Loucy (cell line): ENCODE results near the gene ATAD2B.

Experiments
- H2AFZ ChIP-seq: fragments of 200-600 bp; sonication (generic); 2 replicates; pipeline ENCODE4 v1.6.0; 2016; ENCODE audit warnings: antibody characterized with exemption, mild to moderate bottlenecking, low read length, moderate library complexity
- H3F3A ChIP-seq: fragments of 200-600 bp; 2 replicates; pipeline ENCODE4 v1.6.0; 2016; ENCODE audit warnings: antibody characterized with exemption, low read depth, mild to moderate bottlenecking
- H3K27me3 ChIP-seq: fragments of 200-600 bp; sonication (generic); 2 replicates; pipeline ENCODE4 v1.6.1; 2014; ENCODE audit warnings: low read length, mild to moderate bottlenecking; ENCODE audit not compliant: insufficient read depth, poor library complexity, severe bottlenecking
- H3K36me3 ChIP-seq: fragments of 200-600 bp; sonication (generic); 2 replicates; pipeline ENCODE4 v1.6.1; 2016; ENCODE audit warnings: low read length; ENCODE audit not compliant: insufficient read depth
- H3K4me1 ChIP-seq: fragments of 200-600 bp; sonication (generic); 2 replicates; pipeline ENCODE4 v1.5.1; 2014; ENCODE audit warnings: low read length, mild to moderate bottlenecking; ENCODE audit not compliant: insufficient read depth, poor library complexity, severe bottlenecking
- H3K4me2 ChIP-seq: fragments of 200-600 bp; sonication (generic); 2 replicates; pipeline ENCODE4 v1.6.0; 2014; ENCODE audit warnings: antibody characterized with exemption, low read length, low read depth, mild to moderate bottlenecking; ENCODE audit not compliant: poor library complexity, severe bottlenecking
- H3K4me3 ChIP-seq: fragments of 200-600 bp; sonication (generic); 2 replicates; pipeline ENCODE4 v1.5.1; 2014; ENCODE audit warnings: low read length, mild to moderate bottlenecking, mixed read lengths; ENCODE audit not compliant: poor library complexity, severe bottlenecking
- H3K79me2 ChIP-seq: fragments of 200-600 bp; sonication (generic); 2 replicates; pipeline ENCODE4 v1.6.1; 2014; ENCODE audit warnings: low read length; ENCODE audit not compliant: insufficient read depth
- H3K9ac ChIP-seq: fragments of 200-600 bp; sonication (generic); 2 replicates; pipeline ENCODE4 v1.6.0; 2014; ENCODE audit warnings: mild to moderate bottlenecking, low read depth, low read length, moderate library complexity; ENCODE audit not compliant: poor library complexity, severe bottlenecking
- H3K9me2 ChIP-seq: fragments of 200-600 bp; sonication (generic); replicated peaks from 2 replicates; pipeline ENCODE4 v1.6.1; 2016; ENCODE audit warnings: low read depth, low read length, mixed read lengths
- H3K9me3 ChIP-seq: fragments of 200-600 bp; sonication (generic); 2 replicates; pipeline ENCODE4 v1.6.1; 2014; ENCODE audit warnings: mild to moderate bottlenecking, antibody characterized with exemption, low read length, low read depth; ENCODE audit not compliant: insufficient read depth
- H4K20me1 ChIP-seq: fragments of 200-600 bp; sonication (generic); 2 replicates; pipeline ENCODE4 v1.6.0; 2014; ENCODE audit warnings: antibody characterized with exemption, low read length, mild to moderate bottlenecking; ENCODE audit not compliant: insufficient read depth, poor library complexity, severe bottlenecking
- CTCF ChIP-seq: fragments of 200-600 bp; sonication (generic); conservative IDR thresholded peaks from 2 replicates; pipeline ENCODE4 v1.5.1; 2014; ENCODE audit warnings: mild to moderate bottlenecking, antibody characterized with exemption, low read length
- EZH2phosphoT487 ChIP-seq: fragments of 200-600 bp; IDR thresholded peaks from 2 replicates; pipeline ENCODE4 v1.6.1; 2018; ENCODE audit warnings: antibody characterized with exemption, mild to moderate bottlenecking, moderate library complexity, borderline replicate concordance

ATAD2B gene

GRCh38 chr2:23823863-23824262 lies 103.1 kb downstream of the ATAD2B start:
- Histone ChIP-seq H3K9me3 (no peaks in the 10 kb centered on the region), H3K36me3 (peaks cover 43% of the 10 kb centered on the region; the same call in 1 of the 2 replicates), H3K79me2 (no peaks in the 10 kb centered on the region), H3K4me3 (no peak overlapping the region), H2AFZ (no peak overlapping the region), H3K4me1 (no peaks in the 10 kb centered on the region), H3K4me2 (no peak overlapping the region), H3K9ac (no peak overlapping the region), H4K20me1 (no peaks in the 10 kb centered on the region), H3K9me2 (no peaks in the 10 kb centered on the region), H3F3A (0 out of 2 replicates have a peak, but pooled peaks cover 4% of the 10 kb centered on the region), H3K27me3 (no peaks in the 10 kb centered on the region)
- TF ChIP-seq CTCF (no peak), EZH2phosphoT487 (no peak)

GRCh38 chr2:23814963-23815362 lies 112.0 kb downstream of the ATAD2B start:
- no peaks in the 10 kb centered on the region for H3K27me3 ChIP-seq
- H3K4me3 ChIP-seq: no peak overlapping the region
- no peak overlapping the region for H2AFZ ChIP-seq
- H3K79me2 ChIP-seq: no peaks in the 10 kb centered on the region
- no peaks in the 10 kb centered on the region for H3K9me3 ChIP-seq
- peaks cover 16% of the 10 kb centered on the region; the same call in 1 of the 2 replicates for H3K36me3 ChIP-seq
- no peaks in the 10 kb centered on the region for H3K4me1 ChIP-seq
- H3K9ac ChIP-seq: no peak overlapping the region
- no peak overlapping the region for H3K4me2 ChIP-seq
- TF ChIP-seq EZH2phosphoT487: no peak
- TF ChIP-seq CTCF: no peak
- H3F3A ChIP-seq: no peaks in the 10 kb centered on the region
- H3K9me2 ChIP-seq: no peaks in the 10 kb centered on the region
- no peaks in the 10 kb centered on the region for H4K20me1 ChIP-seq

DNA sequence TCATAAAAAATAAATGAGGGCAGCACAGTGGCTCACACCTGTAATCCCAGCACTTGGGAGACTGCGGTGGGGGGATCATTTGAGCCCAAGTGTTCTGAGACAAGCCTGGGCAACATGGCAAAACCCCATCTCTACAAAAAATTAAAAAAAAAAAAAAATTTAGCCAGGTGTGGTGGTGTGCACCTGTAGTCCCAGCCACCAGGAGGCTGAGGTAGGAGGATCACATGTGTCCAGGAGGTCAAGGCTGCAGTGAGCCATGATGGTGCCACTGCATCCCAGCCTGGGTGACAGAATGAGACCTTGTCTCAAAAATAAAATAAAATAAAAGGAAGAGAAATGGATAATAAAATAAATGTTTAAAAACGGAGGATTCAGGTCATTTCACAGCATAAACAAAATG lies 113.5 kb downstream of the ATAD2B start:
- no peaks in the 10 kb centered on the region for H3K9me3 ChIP-seq
- H3K36me3 ChIP-seq: peaks cover 27% of the 10 kb centered on the region; the same call in 1 of the 2 replicates
- no peak overlapping the region for H3K4me2 ChIP-seq
- no peaks in the 10 kb centered on the region for H3K9me2 ChIP-seq
- no peaks in the 10 kb centered on the region for H3K4me1 ChIP-seq
- no peaks in the 10 kb centered on the region for H3F3A ChIP-seq
- no peak overlapping the region for H3K9ac ChIP-seq
- no peak overlapping the region for H2AFZ ChIP-seq
- no peak overlapping the region for H3K4me3 ChIP-seq
- H3K79me2 ChIP-seq: no peaks in the 10 kb centered on the region
- H3K27me3 ChIP-seq: no peaks in the 10 kb centered on the region
- TF ChIP-seq EZH2phosphoT487: no peak
- no peak for TF ChIP-seq CTCF
- no peaks in the 10 kb centered on the region for H4K20me1 ChIP-seq
